Posterior vena cava (tissue), 2 donors: ENCODE data around the gene ZNF445. TPM values are rescaled to one million over a fixed set of nuclear protein-coding genes. Genes with fewer than 3 reads are reported as not detected.
"Not testable (repeated sequence)": the region's sequence is repeated elsewhere in the genome, so short reads cannot be mapped to it uniquely, and the experiment has no call there.

ENCODE experiments used
- DNase-seq: peaks from one replicate; pipeline ENCODE4 v3.0.0-alpha.2; 2020; ENCODE audit warnings: low spot score
- intact Hi-C, 2 donors: fragments of 100-400 bp; cut with DNase I; formaldehyde crosslinking; loops; one replicate each; pipeline versions ENCODE4 v1.14.1 to v1.14.2; 2022 to 2023
- total RNA-seq, 2 donors: library from RNA; stranded (reverse); fragmentation: NEBNext Ultra II Directional; extraction: Animal tissue kit (Norgen Biotek cat#: 25700); gene quantifications; one replicate each; pipeline ENCODE4 v1.2.1, GENCODE V29; 2021
- donor health status: DM: yes; HTN: yes; CAD: no.
- donor health status: DM: yes; HTN: yes; CAD: no.

Gene ZNF445
- total RNA-seq, 2 donors from 2014 or later = 14.8 to 17.6 TPM

GRCh38 chr3:44478606-44479094 is 1.2 kb upstream of the ZNF445 start:
- DNase-seq = no peak
- intact Hi-C loops = no loop called here

DNA sequence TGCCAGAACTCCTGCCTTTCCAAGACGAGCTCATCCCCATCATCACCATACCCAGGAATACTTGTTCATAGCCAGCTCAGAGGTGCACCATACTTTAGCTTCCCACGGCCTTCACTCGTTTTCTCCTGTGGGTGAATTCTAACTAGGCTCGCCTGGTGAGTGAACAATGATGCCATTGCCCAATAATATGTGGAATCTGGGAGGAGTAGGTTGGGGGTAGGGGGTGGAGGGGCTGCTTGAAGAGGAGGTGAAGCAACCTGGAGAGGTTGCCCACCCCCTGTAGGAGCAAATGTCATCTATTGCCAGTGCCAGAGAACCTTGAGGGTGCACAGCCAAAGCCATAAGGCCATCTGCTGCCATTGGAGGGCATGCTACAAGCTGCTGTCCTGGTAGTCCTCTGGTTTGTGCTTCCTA is 592 bp upstream of the ZNF445 start:
- DNase-seq = no peak
- intact Hi-C loops = no loop called here

DNA sequence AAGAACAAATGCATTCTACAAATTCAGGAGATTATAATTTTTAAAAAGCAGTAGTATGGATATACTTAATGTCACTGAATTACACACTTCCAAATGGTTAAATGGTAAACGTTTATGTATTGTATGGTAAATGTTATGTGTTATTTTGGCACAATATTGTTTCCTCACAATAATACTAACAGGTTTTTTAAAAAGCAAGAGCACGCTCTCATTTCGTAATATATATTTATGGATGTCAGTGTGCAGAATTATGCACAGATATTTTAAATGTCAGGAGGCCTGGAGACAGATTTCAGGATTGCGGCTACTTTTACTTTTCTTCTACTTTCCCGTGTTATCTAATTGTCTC is 533 bp downstream of the ZNF445 start:
- intact Hi-C loops = no loop called here
- DNase-seq = no peak

GRCh38 chr3:44476181-44476611 is 1.3 kb downstream of the ZNF445 start:
- DNase-seq = no peak
- intact Hi-C loops = no loop called here

DNA sequence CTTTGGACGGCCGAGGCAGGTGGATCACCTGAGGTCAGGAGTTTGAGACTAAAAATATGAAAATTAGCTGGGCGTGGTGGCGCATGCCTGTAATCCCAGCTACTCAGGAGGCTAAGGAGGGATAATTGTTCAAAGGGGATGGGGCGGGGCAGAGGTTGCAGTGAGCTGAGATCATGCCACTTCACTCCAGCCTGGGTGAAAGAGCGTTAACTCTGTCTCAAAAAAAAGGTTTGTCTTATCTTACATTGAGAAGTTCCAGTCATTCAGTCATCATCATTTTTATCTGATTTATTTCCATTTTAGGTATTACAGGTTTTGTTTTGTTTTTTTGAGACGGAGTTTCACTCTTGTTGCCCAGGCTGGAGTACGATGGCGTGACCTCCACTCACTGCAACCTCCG is 2.6 kb downstream of the ZNF445 start:
- intact Hi-C loops, DNase-seq: not testable (repeated sequence)

GRCh38 chr3:44470430-44470829 is 7.0 kb downstream of the ZNF445 start:
- DNase-seq = no peak
- intact Hi-C loops = no loop called here

DNA sequence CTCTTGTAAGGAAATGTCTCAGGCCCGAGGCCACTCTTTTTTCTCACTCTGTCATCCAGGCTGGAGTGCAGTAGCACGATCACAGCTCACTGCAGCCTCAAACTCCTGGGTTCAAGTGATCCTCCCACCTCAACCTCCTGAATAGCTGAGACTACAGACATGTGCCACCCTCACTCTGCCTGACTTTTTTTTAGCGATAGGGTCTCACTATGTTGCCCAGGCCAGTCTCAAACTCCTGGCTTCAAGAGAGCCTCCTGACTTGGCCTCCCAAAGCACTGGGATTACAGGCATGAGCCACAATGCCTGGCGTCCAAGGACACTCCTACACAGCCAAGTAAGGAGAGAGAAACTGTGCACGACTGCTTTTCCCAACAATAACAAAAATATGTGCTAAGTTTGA is 7.6 kb downstream of the ZNF445 start:
- intact Hi-C loops = no loop called here
- no peak for DNase-seq

GRCh38 chr3:44468572-44469520 is 8.6 kb downstream of the ZNF445 start:
- intact Hi-C loops = no loop called here
- DNase-seq = no peak

GRCh38 chr3:44468099-44468537 is 9.4 kb downstream of the ZNF445 start:
- DNase-seq, intact Hi-C loops: not testable (repeated sequence)

- intact Hi-C loops = no loop called here
- DNase-seq = no peak
Measured at GRCh38 chr3:44467241-44467640, 10.2 kb downstream of the ZNF445 start.

DNA sequence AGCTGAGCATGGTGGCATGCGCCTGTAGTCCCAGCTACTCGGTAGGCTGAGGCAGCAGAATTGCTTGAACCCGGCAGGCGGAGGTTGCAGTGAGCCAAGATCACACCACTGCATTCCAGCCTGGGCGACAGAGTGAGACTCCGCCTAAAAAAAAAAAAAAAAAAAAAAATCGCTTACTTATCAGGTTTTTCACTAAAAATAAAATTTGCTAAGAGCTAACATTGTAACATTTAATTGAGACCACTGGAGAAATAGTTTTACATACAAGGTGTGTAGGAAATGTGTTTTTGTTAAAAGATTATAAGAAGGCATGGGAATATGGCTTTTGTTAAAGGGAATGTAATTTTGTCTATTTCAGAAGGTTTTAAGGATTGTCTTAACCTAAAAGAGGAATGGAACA is 12.6 kb downstream of the ZNF445 start:
- DNase-seq, intact Hi-C loops: not testable (repeated sequence)

DNA sequence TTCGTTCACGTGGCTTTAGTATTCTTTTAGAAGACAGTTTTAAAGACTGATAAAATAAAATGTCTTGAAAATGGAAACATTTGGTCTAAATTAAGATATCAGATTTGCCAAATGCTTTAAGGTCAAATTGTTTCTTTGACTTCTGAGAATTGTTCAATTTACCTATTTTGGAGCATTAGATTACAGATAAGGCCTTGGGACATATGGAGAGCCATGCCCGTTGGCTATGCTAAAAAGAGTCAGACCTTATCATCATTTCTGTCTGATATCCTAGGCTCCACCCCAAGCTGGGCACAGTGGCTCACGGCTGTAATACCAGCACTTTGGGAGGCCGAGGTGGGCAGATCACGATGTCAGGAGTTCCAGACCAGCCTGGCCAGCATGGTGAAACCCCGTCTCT is 13.0 kb downstream of the ZNF445 start:
- DNase-seq = no peak
- intact Hi-C loops = no loop called here

DNA sequence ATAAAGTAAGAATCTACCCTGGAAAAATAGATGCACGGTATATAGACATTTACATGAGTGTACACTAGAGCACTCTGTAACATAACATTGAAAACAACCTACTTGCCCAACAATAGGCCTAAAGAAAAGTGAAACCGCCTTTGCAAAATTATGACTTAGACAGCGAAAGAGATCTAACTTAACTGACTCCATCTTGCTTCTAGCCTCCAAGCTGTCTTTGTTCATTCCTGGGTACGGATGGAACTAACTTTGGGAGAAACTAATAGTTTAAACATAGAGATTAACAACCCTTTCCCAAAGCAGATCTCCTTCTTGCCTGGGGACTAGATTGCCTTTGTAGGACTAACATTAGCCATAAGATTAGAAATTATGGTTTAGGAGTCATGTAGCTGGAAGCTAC is 17.4 kb downstream of the ZNF445 start:
- intact Hi-C loops, DNase-seq: not testable (repeated sequence)

DNA sequence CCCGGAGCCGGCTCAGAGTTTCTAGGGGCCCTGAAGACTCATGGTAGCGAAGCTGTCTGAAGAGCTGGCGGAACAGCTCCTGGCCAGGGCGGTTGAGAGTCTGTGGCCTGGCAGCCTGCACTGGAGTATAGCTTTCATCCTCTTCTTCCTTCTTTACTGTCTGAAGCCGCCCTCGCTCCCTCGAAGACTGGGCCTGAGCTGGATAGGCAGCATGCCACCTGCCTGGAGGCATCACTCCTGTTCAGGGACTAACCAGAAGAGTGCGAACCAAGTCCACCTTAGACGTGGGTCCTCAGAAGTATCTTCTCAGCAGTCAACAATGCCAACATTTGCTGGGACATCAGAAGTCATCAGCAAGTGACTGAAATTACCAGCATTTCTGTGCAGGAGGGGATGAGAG is 22.2 kb downstream of the ZNF445 start:
- no peak for DNase-seq
- intact Hi-C loops = no loop called here

DNA sequence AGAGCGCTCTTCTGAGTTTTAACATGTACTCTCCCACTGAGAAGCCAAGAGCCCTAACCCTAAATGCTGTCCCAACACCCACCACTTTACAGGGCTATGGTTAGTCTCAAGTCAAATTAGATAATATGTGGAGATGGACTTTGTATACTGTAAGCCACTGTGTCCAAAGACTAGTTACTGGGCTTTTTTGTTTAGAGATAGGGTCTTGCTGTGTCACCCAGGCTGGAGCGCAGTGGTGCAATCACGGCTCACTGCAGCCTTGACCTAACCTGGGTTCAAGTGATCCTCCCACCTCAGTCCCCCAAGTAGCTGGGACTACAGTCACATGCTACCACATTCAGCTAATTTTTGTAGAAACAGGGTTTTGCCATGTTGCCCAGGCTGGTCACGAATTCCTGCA is 23.2 kb downstream of the ZNF445 start:
- intact Hi-C loops = no loop called here

GRCh38 chr3:44451441-44451840 is 26.0 kb downstream of the ZNF445 start:
- intact Hi-C loops = no loop called here
- no peak for DNase-seq

More for the DNA sequence above, 23.2 kb downstream of the ZNF445 start:
- DNase-seq = no peak

- intact Hi-C loops = no loop called here
- no peak for DNase-seq
Measured at GRCh38 chr3:44446929-44447328, 30.5 kb downstream of the ZNF445 start.

- DNase-seq = no peak
- intact Hi-C loops = no loop called here
Measured at GRCh38 chr3:44445786-44446185, 31.7 kb downstream of the ZNF445 start.

- intact Hi-C loops = no loop called here
- no peak for DNase-seq
Measured at GRCh38 chr3:44444896-44445691, 32.4 kb downstream of the ZNF445 start.

- DNase-seq = no peak
- intact Hi-C loops = no loop called here
Measured at GRCh38 chr3:44444437-44444836, 33.0 kb downstream of the ZNF445 start.
